BLaER1 (cell line): ENCODE measurements around the gene ITIH4.

ENCODE experiments used
- H3K27ac ChIP-seq: shearing (Covaris generic); formaldehyde crosslinking; 2 replicates; pipeline ENCODE4 v1.8.1; 2022
- H3K27me3 ChIP-seq: shearing (Covaris generic); formaldehyde crosslinking; 2 replicates; pipeline ENCODE4 v1.8.1; 2022
- H3K36me3 ChIP-seq: shearing (Covaris generic); formaldehyde crosslinking; 2 replicates; pipeline ENCODE4 v1.8.1; 2022
- H3K4me1 ChIP-seq: shearing (Covaris generic); formaldehyde crosslinking; 2 replicates; pipeline ENCODE4 v1.8.1; 2022
- H3K4me2 ChIP-seq: shearing (Covaris generic); formaldehyde crosslinking; 2 replicates; pipeline ENCODE4 v1.8.1; 2022
- H3K4me3 ChIP-seq: shearing (Covaris generic); formaldehyde crosslinking; 2 replicates; pipeline ENCODE4 v1.8.1; 2022
- H3K9ac ChIP-seq: shearing (Covaris generic); formaldehyde crosslinking; 2 replicates; pipeline ENCODE4 v1.8.1; 2022
- H3K9me3 ChIP-seq: shearing (Covaris generic); formaldehyde crosslinking; 2 replicates; pipeline ENCODE4 v1.8.1; 2022
- H4K20me1 ChIP-seq: shearing (Covaris generic); formaldehyde crosslinking; 2 replicates; pipeline ENCODE4 v1.8.1; 2022
- Cebpa-rat ChIP-seq: shearing (Covaris generic); IDR thresholded peaks from 2 replicates; pipeline ENCODE4 v1.8.1; 2022

The ITIH4 gene

GRCh38 chr3:52852419-52852818 lies 21.9 kb upstream of the ITIH4 start:
- no peak for TF ChIP-seq Cebpa-rat
- Histone ChIP-seq H3K4me3 (no peak overlapping the region), H3K9me3 (no peaks in the 10 kb centered on the region), H3K27ac (no peak overlapping the region), H3K27me3 (no peaks in the 10 kb centered on the region), H3K9ac (peak overlapping the region; percentile 18), H4K20me1 (peaks cover 5% of the 10 kb centered on the region; the same call in 1 of the 2 replicates), H3K4me1 (peaks cover 40% of the 10 kb centered on the region), H3K4me2 (no peak overlapping the region), H3K36me3 (peaks cover 44% of the 10 kb centered on the region)

DNA sequence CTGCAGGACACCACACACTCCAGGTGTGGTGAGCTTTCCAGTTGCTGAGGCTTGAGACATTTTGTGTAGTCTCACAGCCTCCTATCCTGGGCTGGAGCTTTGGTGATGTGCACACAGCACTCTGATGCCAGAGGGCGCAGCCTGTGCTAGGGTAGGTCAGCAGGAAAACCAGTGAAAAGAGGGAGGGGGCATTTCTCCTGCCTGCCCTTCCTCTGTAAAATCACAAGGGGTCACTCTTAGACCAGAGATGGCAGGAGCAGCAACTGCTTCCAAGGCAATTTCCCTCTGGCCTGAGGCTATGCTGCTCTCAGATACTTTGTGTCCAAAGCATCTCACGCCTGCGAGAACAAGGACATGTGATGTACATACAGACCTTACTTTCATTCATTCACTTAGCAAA lies 20.9 kb upstream of the ITIH4 start:
- peak overlapping the region; percentile 94 for H3K4me2 ChIP-seq
- H3K27ac ChIP-seq, result peak overlapping the region; percentile 89

DNA sequence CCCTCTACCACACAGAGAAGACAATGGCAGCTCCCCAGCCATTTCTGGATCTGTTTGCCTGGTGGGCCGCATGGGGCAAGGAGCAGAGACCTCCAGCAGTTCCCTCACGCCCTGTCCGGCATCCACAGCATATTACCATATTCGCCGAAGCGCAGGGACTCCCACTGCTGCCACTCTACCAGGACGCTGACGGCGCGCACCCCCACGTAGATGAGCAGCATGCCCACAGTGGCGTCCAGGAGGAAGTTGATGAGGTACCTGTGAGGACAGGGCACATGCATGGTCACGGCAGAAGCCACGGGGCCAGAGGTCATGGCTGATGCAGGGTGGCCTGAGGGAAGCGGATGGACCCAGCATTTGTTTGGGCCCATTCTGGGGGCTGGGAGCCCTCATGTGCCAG lies 19.2 kb upstream of the ITIH4 start:
- H3K4me3 ChIP-seq, result no peak overlapping the region
- H3K4me2 ChIP-seq, result peak overlapping the region; percentile 94
- no peaks in the 10 kb centered on the region for H3K9me3 ChIP-seq
- H4K20me1 ChIP-seq, result no peaks in the 10 kb centered on the region
- peak overlapping the region; percentile 89 for H3K27ac ChIP-seq
- H3K36me3 ChIP-seq, result peaks cover 44% of the 10 kb centered on the region
- H3K4me1 ChIP-seq, result peaks cover 67% of the 10 kb centered on the region
- 0 out of 2 replicates have a peak overlapping the region, but pooled peaks have one; percentile 49 for H3K9ac ChIP-seq
- no peaks in the 10 kb centered on the region for H3K27me3 ChIP-seq
- no peak for TF ChIP-seq Cebpa-rat

More for the DNA sequence above, 20.9 kb upstream of the ITIH4 start:
- H3K4me3 ChIP-seq, result no peak overlapping the region
- peak overlapping the region; percentile 59 for H3K9ac ChIP-seq
- H3K9me3 ChIP-seq, result no peaks in the 10 kb centered on the region
- peaks cover 50% of the 10 kb centered on the region for H3K4me1 ChIP-seq
- H3K27me3 ChIP-seq, result no peaks in the 10 kb centered on the region
- peaks cover 44% of the 10 kb centered on the region for H3K36me3 ChIP-seq
- no peak for TF ChIP-seq Cebpa-rat
- no peaks in the 10 kb centered on the region; the same call in 1 of the 2 replicates for H4K20me1 ChIP-seq

DNA sequence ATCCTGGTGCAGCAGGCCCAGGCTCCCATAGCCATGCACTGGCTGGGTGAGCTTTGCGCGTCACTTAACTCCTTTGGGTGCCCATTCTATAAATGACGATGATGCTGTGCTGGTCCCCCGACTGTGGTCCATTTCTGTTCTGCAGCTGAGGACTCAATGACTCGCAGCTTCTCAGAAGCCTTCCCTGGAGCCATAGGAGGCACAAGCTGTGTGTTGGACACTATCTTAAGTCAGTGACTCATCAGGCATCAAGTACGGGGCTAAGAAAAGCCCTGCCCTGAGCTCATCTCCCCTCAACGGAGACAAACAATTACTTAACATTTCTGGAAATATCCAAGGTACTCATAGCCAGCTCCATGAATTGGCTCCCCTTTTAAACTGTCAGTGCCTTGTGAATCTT lies 18.1 kb upstream of the ITIH4 start:
- Histone ChIP-seq H3K4me2 (peak overlapping the region; percentile 94), H3K27ac (peak overlapping the region; percentile 89), H3K4me3 (no peak overlapping the region), H3K9ac (peak overlapping the region; percentile 49; the same call in 1 of the 2 replicates), H3K9me3 (no peaks in the 10 kb centered on the region), H3K36me3 (peaks cover 34% of the 10 kb centered on the region), H3K4me1 (peaks cover 78% of the 10 kb centered on the region), H4K20me1 (no peaks in the 10 kb centered on the region), H3K27me3 (no peaks in the 10 kb centered on the region)
- TF ChIP-seq Cebpa-rat, result no peak

GRCh38 chr3:52847726-52848125 lies 17.3 kb upstream of the ITIH4 start:
- no peaks in the 10 kb centered on the region for H4K20me1 ChIP-seq

DNA sequence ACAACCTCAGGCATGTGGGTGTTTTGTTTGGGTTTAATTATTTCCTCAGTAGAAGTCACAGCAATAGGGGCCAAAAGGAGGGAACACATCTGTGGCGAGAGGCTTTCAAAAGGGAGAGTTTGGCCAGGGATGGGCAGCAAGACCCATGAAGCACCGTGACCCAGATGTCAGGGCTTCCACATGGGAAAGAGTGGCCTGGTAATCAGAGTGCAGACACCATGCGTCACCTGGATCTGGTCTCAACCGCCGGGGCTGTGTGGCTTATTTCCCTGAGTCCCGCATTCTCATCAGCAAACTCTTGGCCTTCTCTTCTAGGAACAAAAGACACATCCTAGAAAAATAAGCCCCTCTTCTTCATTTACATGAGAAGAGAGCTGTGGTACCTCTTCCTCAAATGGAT lies 16.8 kb upstream of the ITIH4 start:
- Histone ChIP-seq H3K4me2 (peak overlapping the region; percentile 94), H3K9me3 (no peaks in the 10 kb centered on the region), H4K20me1 (no peaks in the 10 kb centered on the region), H3K9ac (peak overlapping the region; percentile 76), H3K4me3 (0 out of 2 replicates have a peak overlapping the region, but pooled peaks have one; percentile 50), H3K27ac (peak overlapping the region; percentile 89), H3K36me3 (peaks cover 33% of the 10 kb centered on the region), H3K4me1 (peaks cover 91% of the 10 kb centered on the region), H3K27me3 (no peaks in the 10 kb centered on the region)
- TF ChIP-seq Cebpa-rat, result no peak

More at GRCh38 chr3:52847726-52848125, 17.3 kb upstream of the ITIH4 start:
- H3K36me3 ChIP-seq, result peaks cover 31% of the 10 kb centered on the region
- peaks cover 86% of the 10 kb centered on the region for H3K4me1 ChIP-seq
- no peak overlapping the region for H3K4me3 ChIP-seq
- H3K27me3 ChIP-seq, result no peaks in the 10 kb centered on the region
- no peaks in the 10 kb centered on the region for H3K9me3 ChIP-seq
- peak overlapping the region; percentile 76; the same call in 1 of the 2 replicates for H3K9ac ChIP-seq
- peak overlapping the region; percentile 94 for H3K4me2 ChIP-seq
- H3K27ac ChIP-seq, result peak overlapping the region; percentile 89
- no peak for TF ChIP-seq Cebpa-rat

- no peaks in the 10 kb centered on the region for H3K27me3 ChIP-seq
- H3K9me3 ChIP-seq, result no peaks in the 10 kb centered on the region
- no peaks in the 10 kb centered on the region for H4K20me1 ChIP-seq
- peaks cover 99% of the 10 kb centered on the region for H3K4me1 ChIP-seq
- peak overlapping the region; percentile 50 for H3K4me3 ChIP-seq
- peak overlapping the region; percentile 94 for H3K4me2 ChIP-seq
- H3K9ac ChIP-seq, result peak overlapping the region; percentile 76
- peaks cover 29% of the 10 kb centered on the region for H3K36me3 ChIP-seq
- H3K27ac ChIP-seq, result peak overlapping the region; percentile 89
- no peak for TF ChIP-seq Cebpa-rat
These were observed 16.0 kb upstream of the ITIH4 start for GRCh38 chr3:52846432-52846965.

DNA sequence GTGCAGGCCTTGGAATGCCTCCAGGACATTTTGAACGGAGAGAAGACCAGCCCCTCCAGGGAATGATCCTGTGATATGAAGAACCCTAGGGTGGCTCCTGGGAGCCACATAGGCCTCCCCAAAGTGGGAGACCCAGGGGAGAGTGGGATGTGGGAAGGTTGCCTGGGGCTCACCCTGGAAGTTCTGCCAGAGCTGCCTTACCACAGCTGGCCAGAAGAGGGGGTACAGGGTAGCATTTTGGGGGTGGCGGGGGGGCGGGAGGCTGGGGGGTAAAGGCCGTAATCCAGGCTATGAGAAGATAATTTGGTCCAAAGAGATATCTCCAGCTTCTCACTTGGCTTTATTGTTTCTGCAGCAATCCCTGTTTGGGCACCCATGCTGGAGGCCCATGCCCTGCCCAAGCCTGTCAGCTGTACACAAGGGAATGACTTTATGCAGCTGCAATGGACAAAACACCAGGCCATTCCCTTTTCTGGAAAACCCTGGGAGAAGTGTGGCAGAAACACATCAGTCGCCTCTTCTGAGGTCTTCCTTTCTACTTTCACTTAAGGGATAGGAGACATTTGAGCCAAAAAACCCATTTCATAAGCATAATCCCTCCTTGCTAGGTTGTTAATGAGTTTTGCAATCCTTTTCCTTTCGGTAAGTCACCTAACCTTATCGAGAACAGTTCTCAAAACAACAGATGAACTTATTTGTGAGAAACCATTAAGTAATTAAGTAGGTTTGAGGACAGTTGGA lies 15.4 kb upstream of the ITIH4 start:
- TF ChIP-seq Cebpa-rat, result no peak
- Histone ChIP-seq H3K4me2 (peak overlapping the region; percentile 94), H3K36me3 (peaks cover 29% of the 10 kb centered on the region), H3K27ac (peak overlapping the region; percentile 89), H3K27me3 (no peaks in the 10 kb centered on the region), H3K4me1 (peaks cover 100% of the 10 kb centered on the region), H3K9me3 (no peaks in the 10 kb centered on the region), H3K4me3 (peak overlapping the region; percentile 50), H3K9ac (peak overlapping the region; percentile 76), H4K20me1 (no peaks in the 10 kb centered on the region)

DNA sequence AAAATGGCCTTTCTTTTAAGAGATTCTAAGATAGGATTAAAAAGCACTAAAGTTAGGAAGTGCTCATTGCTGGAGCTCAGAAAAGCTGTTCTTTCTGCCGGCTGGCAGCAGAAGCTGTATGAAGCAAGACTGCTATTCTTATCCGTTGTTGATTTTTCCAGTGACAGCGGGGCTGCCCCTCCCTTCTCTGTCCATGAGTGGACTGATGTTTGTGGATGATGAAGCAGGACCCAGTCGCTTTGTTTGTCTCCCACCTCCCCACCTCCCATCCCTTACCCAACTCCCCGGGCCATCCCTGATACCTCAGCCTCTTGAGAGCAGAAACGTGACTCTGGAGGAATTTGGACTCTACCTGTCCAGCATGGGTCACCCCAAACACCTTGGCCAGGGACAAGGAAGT lies 14.7 kb upstream of the ITIH4 start:
- Histone ChIP-seq H3K27ac (peak overlapping the region; percentile 89), H3K9me3 (no peaks in the 10 kb centered on the region), H4K20me1 (no peaks in the 10 kb centered on the region), H3K4me2 (peak overlapping the region; percentile 94), H3K4me3 (no peak overlapping the region; the same call in 1 of the 2 replicates), H3K36me3 (peaks cover 32% of the 10 kb centered on the region), H3K4me1 (peaks cover 100% of the 10 kb centered on the region), H3K9ac (peak overlapping the region; percentile 76), H3K27me3 (no peaks in the 10 kb centered on the region)
- no peak for TF ChIP-seq Cebpa-rat
